Tibial nerve (tissue), 4 donors: ENCODE data around the gene PROB1.

ENCODE experiments used
- CTCF ChIP-seq, 5 experiments: fragments of 200-600 bp in 3 of 5; fragments of 450-650 bp in 2 of 5; sonication (generic) in 3 of 5; IDR thresholded peaks; one replicate each; pipeline ENCODE4 v1.5.1; 2016 to 2019; ENCODE audit warnings: antibody characterized with exemption in 5 of 5, mild to moderate bottlenecking in 3 of 5, moderate library complexity in 2 of 5
- EP300 ChIP-seq, 2 donors: sonication (generic); formaldehyde crosslinking; IDR thresholded peaks; one replicate each; pipeline ENCODE4 v1.6.1; 2017; ENCODE audit warnings: antibody characterized with exemption in 2 of 2, mild to moderate bottlenecking in 1 of 2

- no peak for TF ChIP-seq EP300 (IDR thresholded peaks at IDR 0.05)
- TF ChIP-seq CTCF (IDR thresholded peaks at IDR 0.05): no peak
Observed at GRCh38 chr5:139360384-139360783, 34.5 kb downstream of the PROB1 start.
